Measurements from ENCODE around the gene PRELID2.
"Not testable (repeated sequence)": the region's sequence is repeated elsewhere in the genome, so short reads cannot be mapped to it uniquely, and the experiment has no call there.

Gene PRELID2

GRCh38 chr5:145834917-145835847 is at the start of gene PRELID2:
Gene PRELID2 (minus strand): TSS chr5:145835342. CDS start chr5:145835251, 91 bp downstream.
- no peak for DNase-seq

GRCh38 chr5:145874765-145875164 is 39.6 kb upstream of the PRELID2 start:
- DNase-seq, result no peak

- no peak for DNase-seq
Observed at GRCh38 chr5:145872914-145873313, 37.8 kb upstream of the PRELID2 start, which contains the start of gene GRXCR2. Gene GRXCR2 (minus strand): TSS chr5:145873014. CDS start chr5:145872968, 46 bp downstream.

GRCh38 chr5:145872486-145872885 is 37.3 kb upstream of the PRELID2 start:
- DNase-seq, result no peak

- no peak for DNase-seq
Observed at GRCh38 chr5:145869753-145870152, 34.6 kb upstream of the PRELID2 start.

- no peak for DNase-seq
Observed at GRCh38 chr5:145867806-145868205, 32.7 kb upstream of the PRELID2 start.

GRCh38 chr5:145864432-145864831 is 29.3 kb upstream of the PRELID2 start:
- not testable (repeated sequence) for DNase-seq

GRCh38 chr5:145863003-145863402 is 27.9 kb upstream of the PRELID2 start:
- DNase-seq, result no peak

GRCh38 chr5:145859897-145860296 is 24.8 kb upstream of the PRELID2 start:
- no peak for DNase-seq

GRCh38 chr5:145859453-145859852 is 24.3 kb upstream of the PRELID2 start:
- no peak for DNase-seq

GRCh38 chr5:145858959-145859358 is 23.8 kb upstream of the PRELID2 start:
- DNase-seq, result no peak

GRCh38 chr5:145856285-145856818 is 21.2 kb upstream of the PRELID2 start:
- no peak for DNase-seq

GRCh38 chr5:145855763-145856267 is 20.7 kb upstream of the PRELID2 start:
- DNase-seq, result no peak

- no peak for DNase-seq
Observed at GRCh38 chr5:145854651-145855258, 19.6 kb upstream of the PRELID2 start.

GRCh38 chr5:145853781-145854376 is 18.7 kb upstream of the PRELID2 start:
- DNase-seq, result no peak

GRCh38 chr5:145852990-145853389 is 17.8 kb upstream of the PRELID2 start:
- no peak for DNase-seq

- no peak for DNase-seq
Observed at GRCh38 chr5:145848854-145849253, 13.7 kb upstream of the PRELID2 start.

GRCh38 chr5:145847499-145848497 is 12.7 kb upstream of the PRELID2 start:
- DNase-seq, result no peak

GRCh38 chr5:145846081-145846480 is 10.9 kb upstream of the PRELID2 start:
- no peak for DNase-seq

GRCh38 chr5:145841299-145841698 is 6.2 kb upstream of the PRELID2 start:
- DNase-seq, result no peak

GRCh38 chr5:145840458-145841132 is 5.5 kb upstream of the PRELID2 start:
- DNase-seq, result no peak

All from activated naive CD4-positive, alpha-beta T cell treated with anti-CD3 and anti-CD28 coated beads, Interleukin-2, amount 50 U/mL, for 16 hours (primary cell).